Measurements from ENCODE around the gene ZNF195.
"Not testable (repeated sequence)": the region's sequence is repeated elsewhere in the genome, so short reads cannot be mapped to it uniquely, and the experiment has no call there.

The ZNF195 gene

DNA sequence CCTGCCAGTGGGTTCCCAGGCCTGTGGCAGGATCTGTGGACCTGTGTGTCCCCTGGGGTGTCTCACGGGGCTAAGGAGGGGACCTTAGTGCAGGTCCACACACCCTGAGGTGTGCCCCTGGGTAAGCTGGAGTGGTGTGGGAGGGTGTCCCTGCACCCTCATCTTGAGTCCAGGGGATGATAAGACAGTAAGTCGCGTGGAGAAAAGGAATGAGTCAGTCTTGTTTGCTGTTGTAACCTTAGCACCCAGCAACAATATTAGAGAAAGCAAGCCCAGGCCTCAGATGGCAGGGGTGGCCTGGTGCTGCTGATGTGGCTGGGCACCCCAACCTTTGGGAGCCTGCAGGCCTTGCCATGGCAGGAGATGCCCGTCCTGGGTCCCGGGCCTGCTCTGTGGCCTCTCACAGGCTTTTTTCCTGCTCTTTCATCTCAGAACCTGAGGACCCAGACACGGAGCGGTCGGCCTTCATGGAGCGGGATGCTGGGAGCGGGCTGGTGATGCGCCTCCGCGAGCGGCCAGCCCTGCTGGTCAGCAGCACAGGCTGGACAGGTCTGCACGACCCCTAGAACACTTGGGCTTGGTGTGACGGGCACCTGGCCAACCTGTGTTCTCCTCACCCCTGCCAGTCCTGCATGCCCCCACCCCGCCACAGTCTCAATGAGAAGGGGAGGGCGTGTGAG, 23.4 kb upstream of the ZNF195 start:
- DNase-seq, result not testable (repeated sequence)

DNA sequence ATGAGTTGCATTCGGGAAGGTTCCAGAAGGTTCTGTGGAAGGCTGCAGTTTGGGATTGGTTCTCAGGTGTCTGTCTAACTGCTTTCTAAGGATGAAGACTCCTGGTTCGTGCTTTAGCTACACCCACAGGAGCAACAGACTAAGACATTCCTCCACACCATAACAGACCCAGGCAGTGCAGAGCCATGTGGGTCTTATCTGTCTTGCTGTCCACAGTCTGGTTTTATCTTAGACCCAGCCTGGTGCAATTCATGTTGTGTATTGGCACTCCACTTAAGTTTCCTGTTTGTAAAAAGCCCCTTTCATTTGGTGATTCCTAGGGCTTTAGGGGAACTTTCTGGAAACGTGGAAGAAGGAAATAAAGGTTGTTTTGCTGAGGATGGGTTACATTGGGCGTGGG, 22.1 kb upstream of the ZNF195 start:
- DNase-seq, result not testable (repeated sequence)

DNA sequence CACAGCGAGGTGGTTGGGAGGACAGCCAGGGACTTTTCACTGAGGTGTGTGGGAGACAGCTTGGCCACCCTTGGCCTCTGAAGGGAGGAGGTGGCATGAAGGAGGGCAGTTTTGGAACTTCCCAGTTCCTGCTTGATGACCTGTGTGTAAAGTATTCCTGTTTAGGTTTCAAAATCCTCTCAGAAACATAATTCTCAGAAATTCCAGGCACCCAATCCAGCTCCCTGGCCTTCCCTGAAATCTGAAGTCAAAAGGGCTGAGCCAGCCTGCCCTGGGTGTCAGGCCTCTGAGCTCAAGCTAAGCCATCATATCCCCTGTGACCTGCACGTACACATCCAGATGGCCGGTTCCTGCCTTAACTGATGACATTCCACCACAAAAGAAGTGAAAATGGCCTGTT, 19.6 kb upstream of the ZNF195 start:
- not testable (repeated sequence) for DNase-seq

- not testable (repeated sequence) for DNase-seq
Measured at GRCh38 chr11:3398106-3398505, 19.2 kb upstream of the ZNF195 start.

DNA sequence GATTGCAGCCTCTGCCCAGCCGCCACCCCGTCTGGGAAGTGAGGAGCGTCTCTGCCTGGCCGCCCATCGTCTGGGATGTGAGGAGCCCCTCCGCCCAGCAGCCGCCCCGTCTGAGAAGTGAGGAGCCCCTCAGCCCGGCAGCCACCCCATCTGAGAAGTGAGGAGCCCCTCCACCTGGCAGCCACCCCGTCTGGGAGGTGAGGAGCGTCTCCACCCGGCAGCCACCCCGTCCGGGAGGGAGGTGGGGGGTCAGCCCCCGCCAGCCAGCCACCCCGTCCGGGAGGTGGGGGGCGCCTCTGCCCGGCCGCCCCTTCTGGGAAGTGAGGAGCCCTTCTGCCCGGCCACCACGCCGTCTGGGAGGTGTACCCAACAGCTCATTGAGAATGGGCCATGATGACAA, 18.3 kb upstream of the ZNF195 start:
- not testable (repeated sequence) for DNase-seq

- not testable (repeated sequence) for DNase-seq
Measured at GRCh38 chr11:3395468-3395867, 16.5 kb upstream of the ZNF195 start.

- DNase-seq, result not testable (repeated sequence)
Measured at GRCh38 chr11:3394956-3395355, 16.0 kb upstream of the ZNF195 start.

GRCh38 chr11:3393450-3393849, 14.5 kb upstream of the ZNF195 start:
- not testable (repeated sequence) for DNase-seq

- DNase-seq, result no peak
Measured at GRCh38 chr11:3382613-3383285, 3.8 kb upstream of the ZNF195 start.

DNA sequence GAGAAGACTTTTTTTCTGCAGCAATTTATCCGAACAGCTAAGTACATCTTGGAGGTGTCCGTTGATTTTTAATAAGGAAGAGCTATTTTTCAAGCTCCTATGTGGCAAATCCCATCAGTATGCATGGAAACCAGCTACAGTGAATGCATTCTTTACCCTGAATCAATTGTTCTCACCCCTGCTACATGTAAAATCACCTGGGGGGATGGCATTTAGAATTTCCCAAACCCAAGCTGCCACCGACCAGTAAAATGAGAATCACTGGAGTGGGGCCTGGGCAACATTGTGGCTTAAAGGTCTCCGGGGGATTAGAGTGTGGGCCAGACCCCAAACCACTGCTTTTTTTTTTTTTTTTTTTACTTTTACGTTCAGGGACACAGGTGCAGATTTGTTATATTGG, 2.8 kb upstream of the ZNF195 start:
- no peak for DNase-seq

GRCh38 chr11:3380706-3381545, 2.0 kb upstream of the ZNF195 start:
- DNase-seq, result no peak

GRCh38 chr11:3375552-3375951, 3.4 kb downstream of the ZNF195 start:
- DNase-seq, result no peak

- DNase-seq, result no peak
Measured at GRCh38 chr11:3370311-3370870, 8.6 kb downstream of the ZNF195 start.

DNA sequence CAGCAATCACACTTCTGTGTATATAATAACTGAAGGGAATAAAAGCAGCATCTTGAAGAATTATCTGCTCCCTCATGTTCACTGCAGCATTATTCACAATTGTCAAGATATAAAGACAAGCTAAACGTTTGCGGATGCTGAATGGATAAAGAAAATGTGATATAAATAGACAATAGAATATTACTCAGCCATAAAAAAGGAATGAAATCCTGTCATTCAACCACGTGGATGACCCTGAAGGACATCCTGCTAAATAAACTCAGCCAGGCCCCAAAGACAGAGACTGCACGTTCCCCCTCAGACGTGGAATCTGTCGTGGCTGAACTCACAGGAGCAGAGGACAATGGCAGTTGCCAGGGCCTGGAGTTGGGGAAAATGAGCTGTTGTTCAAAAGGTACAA, 9.6 kb downstream of the ZNF195 start:
- DNase-seq, result no peak

DNA sequence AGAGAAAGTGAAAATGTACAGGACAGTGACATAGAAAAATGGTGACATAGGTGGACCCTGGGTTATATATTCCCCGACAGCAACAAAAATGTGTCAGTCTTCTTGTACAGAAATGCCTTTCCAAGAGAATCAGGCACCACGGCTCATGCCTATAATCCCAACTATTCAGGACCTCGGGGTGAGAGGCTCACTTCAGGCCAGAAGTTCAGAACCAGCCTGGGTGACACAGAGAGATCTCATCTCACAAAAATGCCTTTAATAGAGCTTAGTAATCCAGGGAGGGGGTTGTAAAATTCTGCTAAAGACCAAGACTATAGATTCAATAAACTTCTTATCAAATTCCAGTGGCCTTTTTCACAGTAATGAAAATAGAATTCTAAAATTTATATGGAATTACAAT, 10.7 kb downstream of the ZNF195 start:
- DNase-seq, result no peak

GRCh38 chr11:3367221-3367620, 11.7 kb downstream of the ZNF195 start:
- no peak for DNase-seq

DNA sequence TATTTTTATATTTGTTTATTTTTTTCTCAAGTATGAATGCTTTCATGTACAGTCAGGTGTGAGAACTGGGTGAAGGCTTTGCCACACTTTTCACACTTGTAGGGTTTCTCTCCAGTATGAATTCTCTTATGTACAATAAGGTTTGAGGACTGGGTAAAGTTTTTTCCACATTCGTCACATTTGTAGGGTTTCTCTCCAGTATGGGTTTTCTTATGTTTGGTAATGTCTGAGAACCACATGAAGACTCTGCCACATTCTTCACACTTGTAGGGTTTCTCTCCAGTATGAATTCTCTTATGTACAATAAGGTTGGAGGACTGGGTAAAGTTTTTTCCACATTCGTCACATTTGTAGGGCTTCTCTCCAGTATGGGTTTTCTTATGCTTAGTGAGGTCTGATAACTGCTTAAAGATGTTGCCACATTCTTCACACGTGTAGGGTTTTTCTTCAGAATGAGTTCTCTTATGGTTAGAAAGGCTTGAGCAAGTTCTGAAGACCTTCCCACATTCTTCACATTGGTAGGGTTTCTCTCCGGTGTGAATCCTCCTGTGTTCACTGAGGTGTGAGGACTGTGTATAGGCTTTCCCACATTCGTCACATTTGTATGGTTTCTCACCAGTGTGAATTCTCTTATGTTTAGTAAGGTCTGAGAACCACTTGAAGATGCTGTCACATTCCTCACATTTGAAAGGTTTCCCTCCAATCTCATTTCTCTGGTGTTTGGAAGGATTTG, 19.7 kb downstream of the ZNF195 start:
- DNase-seq, result no peak

GRCh38 chr11:3357994-3358676, 20.8 kb downstream of the ZNF195 start:
- no peak for DNase-seq

GRCh38 chr11:3357302-3357701, 21.6 kb downstream of the ZNF195 start:
- no peak for DNase-seq

GRCh38 chr11:3356858-3357257, 22.1 kb downstream of the ZNF195 start:
- no peak for DNase-seq

DNA sequence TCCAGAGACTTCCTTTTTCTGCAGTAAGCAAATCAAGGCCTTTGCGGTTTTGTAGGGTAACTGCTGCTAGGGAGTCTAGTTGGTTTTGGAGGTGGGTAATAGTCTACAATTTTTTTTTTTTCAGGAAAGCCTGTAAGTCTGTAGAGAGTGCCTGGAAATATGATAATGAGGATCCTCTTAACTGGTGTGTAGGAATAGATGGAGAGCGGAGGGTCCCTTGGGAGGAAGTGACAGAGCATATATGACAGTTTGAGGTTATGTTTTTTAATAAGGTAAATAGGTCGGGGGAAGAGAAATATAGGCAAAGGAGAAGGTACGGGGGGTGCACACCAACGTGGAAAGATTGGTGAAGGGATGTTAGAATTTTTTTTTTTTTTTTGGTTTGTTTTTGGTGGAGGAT, 25.9 kb downstream of the ZNF195 start:
- DNase-seq, result no peak

GRCh38 chr11:3347127-3347526, 31.8 kb downstream of the ZNF195 start:
- no peak for DNase-seq
